GM10248 (cell line): ENCODE data around the gene ACSF2.
A peak's percentile ranks its signal among the peaks of the same experiment; 100 is the strongest.

Experiments used
- CTCF ChIA-PET: fragments of 300-600 bp; sonication (Branson Sonifier 250); formaldehyde crosslinking; extraction: SDS; loops from one replicate; lab custom pipeline; 2021; ENCODE audit warnings: antibody characterized with exemption; lab: Yijun Ruan, JAX
- POLR2A ChIA-PET: fragments of 350-650 bp; sonication (Branson Sonifier 250); formaldehyde crosslinking; extraction: SDS; loops from one replicate; lab custom pipeline; 2020; ENCODE audit warnings: antibody characterized with exemption; lab: Yijun Ruan, JAX
- DNase-seq: peaks from one replicate; pipeline ENCODE4 v3.0.0; 2012; ENCODE audit errors: extremely low spot score
- TF ChIP-seq, protein P1 (sequence below): IDR thresholded peaks from 2 replicates; pipeline ENCODE4 v1.5.1; 2012; ENCODE audit warnings: mild to moderate bottlenecking, low read depth; ENCODE audit errors: extremely low read depth, missing control alignments, control extremely low read depth

ACSF2 gene

DNA sequence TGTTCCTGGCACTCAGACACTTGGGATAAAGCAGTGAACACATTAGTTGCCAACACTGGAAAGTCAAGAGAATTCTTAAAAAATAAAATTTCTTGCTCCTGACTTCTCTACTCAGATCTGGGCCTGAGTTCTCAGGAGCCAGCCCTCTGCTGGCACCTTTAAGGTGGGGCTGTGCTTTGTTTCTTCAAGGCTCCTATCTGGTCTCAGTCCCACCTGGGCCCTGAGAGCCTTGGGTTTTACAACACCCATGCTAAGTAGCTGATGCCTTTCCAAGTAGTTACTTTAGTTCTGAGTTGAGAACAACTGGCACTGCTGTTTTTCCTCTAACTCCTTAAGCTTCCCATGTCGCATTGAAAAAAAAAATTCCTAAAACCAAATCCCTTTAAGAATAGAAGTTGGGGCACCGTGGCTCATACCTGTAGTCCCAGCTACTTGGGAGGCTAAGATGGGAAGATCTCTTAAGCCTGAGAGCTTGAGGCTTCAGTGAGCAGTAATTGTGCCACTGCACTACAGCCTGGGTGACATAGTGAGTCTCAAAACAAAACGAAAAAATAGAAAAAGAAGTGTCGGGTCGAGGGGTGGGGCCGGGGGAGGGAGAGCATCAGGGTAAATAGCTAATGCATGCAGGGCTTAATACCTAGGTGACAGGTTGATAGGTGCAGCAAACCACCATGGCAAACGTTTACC is 26.1 kb downstream of the ACSF2 start:
- CTCF ChIA-PET: interaction anchor here (1.4 to 1.9 kb wide), 2 partner anchors 22 to 30 kb away, joined by 4 to 5 read pairs; no protein-coding TSS in a partner anchor
- DNase-seq: no peak
- TF ChIP-seq, protein P1, sequence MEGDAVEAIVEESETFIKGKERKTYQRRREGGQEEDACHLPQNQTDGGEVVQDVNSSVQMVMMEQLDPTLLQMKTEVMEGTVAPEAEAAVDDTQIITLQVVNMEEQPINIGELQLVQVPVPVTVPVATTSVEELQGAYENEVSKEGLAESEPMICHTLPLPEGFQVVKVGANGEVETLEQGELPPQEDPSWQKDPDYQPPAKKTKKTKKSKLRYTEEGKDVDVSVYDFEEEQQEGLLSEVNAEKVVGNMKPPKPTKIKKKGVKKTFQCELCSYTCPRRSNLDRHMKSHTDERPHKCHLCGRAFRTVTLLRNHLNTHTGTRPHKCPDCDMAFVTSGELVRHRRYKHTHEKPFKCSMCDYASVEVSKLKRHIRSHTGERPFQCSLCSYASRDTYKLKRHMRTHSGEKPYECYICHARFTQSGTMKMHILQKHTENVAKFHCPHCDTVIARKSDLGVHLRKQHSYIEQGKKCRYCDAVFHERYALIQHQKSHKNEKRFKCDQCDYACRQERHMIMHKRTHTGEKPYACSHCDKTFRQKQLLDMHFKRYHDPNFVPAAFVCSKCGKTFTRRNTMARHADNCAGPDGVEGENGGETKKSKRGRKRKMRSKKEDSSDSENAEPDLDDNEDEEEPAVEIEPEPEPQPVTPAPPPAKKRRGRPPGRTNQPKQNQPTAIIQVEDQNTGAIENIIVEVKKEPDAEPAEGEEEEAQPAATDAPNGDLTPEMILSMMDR: no peak
- POLR2A ChIA-PET: no interaction called here

DNA sequence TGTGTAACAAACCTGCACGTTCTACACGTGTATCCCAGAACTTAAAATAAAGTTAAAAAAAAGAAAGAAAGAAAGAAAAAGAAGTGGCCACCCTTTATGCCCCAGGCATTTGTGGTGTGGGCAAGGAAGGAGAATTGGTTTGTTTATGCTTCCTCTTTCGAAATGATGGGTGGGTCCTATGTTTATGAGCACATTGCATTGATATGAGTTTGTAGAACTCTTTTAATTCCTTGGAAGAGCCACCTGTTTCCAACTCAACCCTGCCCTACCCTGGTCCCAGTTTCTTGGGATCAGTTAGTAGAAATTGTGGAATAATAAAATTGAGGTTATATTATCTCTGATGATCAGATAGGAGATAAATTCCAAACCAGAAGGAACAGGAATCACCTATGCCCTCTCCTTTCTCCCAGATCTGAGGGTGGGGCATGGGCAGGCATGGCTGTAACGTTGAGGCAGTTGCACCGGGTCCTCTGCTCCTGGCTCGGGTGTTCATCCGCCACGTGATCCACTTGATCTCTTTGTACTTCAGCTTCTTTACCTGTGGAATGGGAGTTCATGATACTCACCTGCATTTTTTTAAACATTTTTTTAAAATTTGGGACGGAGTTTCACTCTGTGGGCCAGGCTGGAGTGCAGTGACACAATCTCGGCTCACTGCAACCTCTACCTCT is 26.7 kb downstream of the ACSF2 start:
- ChIA-PET CTCF (interaction anchor here (1.0 to 1.9 kb wide), 4 partner anchors 21 to 174 kb away, joined by 3 to 5 read pairs (median 4); no protein-coding TSS in a partner anchor), POLR2A (no interaction called here)
- peak; percentile 50 for DNase-seq
- TF ChIP-seq, protein P1: no peak

DNA sequence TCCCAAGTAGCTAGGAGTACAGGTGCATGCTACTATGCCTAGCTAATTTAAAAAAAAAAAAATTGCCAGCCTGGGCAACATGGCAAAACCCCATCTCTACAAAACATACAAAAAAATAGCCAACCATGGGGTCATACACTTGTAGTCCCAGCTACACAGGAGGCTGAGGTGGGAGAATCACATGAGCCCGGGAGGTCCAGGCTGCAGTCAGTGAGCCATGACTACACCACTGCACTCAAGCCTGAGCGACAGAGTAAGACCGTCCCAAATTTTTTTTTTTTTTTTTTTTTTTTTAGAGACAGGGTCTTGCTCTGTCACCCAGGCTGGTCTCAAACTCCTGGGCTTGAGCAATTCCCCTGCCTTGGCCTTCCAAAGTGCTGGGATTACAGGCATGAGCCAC is 27.9 kb downstream of the ACSF2 start:
- DNase-seq: no peak
- POLR2A ChIA-PET: no interaction called here
- CTCF ChIA-PET: interaction anchor here (1.5 kb wide), 1 partner anchor 172 kb away, joined by 3 read pairs; no protein-coding TSS in a partner anchor
- TF ChIP-seq, protein P1: no peak

DNA sequence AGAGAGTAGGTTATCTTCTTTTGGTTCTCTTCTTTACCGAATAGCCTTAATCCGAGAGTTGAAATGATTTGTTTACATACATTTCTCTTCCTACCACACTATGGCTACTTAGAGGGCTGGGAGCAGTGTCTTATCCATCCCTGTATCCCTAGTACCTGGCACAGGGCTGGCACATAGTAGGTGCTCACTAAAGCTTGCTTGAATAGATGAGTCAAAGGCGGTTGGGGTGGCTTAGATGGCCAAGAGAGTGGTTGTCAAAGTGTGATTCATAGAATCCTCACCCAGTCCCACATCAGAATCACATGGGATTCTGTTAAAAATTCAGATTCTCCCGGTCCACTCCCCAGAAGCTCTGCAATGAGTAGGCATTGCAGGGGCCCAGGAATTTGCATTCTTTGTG is 31.6 kb downstream of the ACSF2 start:
- CTCF ChIA-PET: interaction anchor here (1.8 kb wide), 1 partner anchor 60 kb away, joined by 7 read pairs; the partner anchor contains the start of gene LRRC59
- DNase-seq: no peak
- POLR2A ChIA-PET: no interaction called here
- TF ChIP-seq, protein P1: no peak

DNA sequence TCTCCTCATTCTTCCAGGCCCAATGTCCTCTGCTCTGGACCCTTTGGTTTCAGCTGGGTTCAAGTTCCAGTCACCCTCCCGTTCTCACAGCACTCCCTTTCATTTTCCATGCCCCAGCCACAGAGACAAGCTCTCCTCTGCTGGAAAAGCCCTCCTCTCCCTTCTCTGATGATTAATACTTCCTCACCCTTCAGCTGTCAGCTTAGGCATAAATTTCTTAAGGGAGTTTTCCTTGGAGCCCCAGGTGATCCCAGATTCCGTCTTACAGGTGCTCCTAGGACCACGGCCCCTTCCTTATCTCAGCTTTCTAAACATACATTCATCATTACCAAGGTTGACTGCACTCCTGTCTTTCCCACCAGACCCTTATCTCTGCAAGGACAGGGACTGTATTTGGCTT is 32.3 kb downstream of the ACSF2 start:
- no peak for DNase-seq
- POLR2A ChIA-PET: interaction anchor here (1.0 kb wide), 1 partner anchor 14 kb away, joined by 3 read pairs; no protein-coding TSS in a partner anchor
- CTCF ChIA-PET: interaction anchor here (1.3 to 1.8 kb wide), 3 partner anchors 20 to 61 kb away, joined by 4 to 7 read pairs (median 4); partner anchors contain the start of gene LRRC59
- TF ChIP-seq, protein P1: no peak
